CD14-positive monocyte (primary cell): ENCODE data around the gene PRICKLE1. TPM values are rescaled to one million over a fixed set of nuclear protein-coding genes. Genes with fewer than 3 reads are reported as not detected.
A peak's percentile ranks its signal among the peaks of the same experiment; 100 is the strongest.

Experiments
- DNase-seq, 3 donors: peaks; one replicate each; pipeline ENCODE4 v3.0.0-alpha.2; 2011 to 2022
- H2AFZ ChIP-seq: 2 replicates; pipeline ENCODE4 v1.6.0; 2012; ENCODE audit warnings: mild to moderate bottlenecking, low read depth, low read length, inconsistent platforms; ENCODE audit not compliant: insufficient read depth, poor library complexity, severe bottlenecking
- H3K27ac ChIP-seq, 2 donors: 1 replicate in 1 of 2; 2 replicates in 1 of 2; pipeline ENCODE4 v1.5.1; 2012 to 2013; ENCODE audit warnings: low read length in 2 of 2, control low read depth in 1 of 2, inconsistent platforms in 1 of 2, low read depth in 1 of 2, mild to moderate bottlenecking in 1 of 2
- H3K27me3 ChIP-seq, 2 donors: one replicate each; pipeline versions ENCODE4 v1.6.0 to v1.6.1; 2011 to 2013; ENCODE audit warnings: low read length in 2 of 2; ENCODE audit not compliant: control insufficient read depth in 2 of 2, insufficient read depth in 2 of 2
- H3K36me3 ChIP-seq, 2 donors: replicated peaks in 1 of 2; 1 replicate in 1 of 2; 2 replicates in 1 of 2; pipeline versions ENCODE4 v1.5.1 to v1.6.1; 2012 to 2013; ENCODE audit warnings: low read length in 2 of 2, control low read depth in 1 of 2, inconsistent platforms in 1 of 2, mild to moderate bottlenecking in 1 of 2; ENCODE audit not compliant: insufficient read depth in 2 of 2, control insufficient read depth in 1 of 2
- H3K4me1 ChIP-seq, 2 donors: 1 replicate in 1 of 2; 2 replicates in 1 of 2; pipeline versions ENCODE4 v1.5.1 to v1.6.1; 2012 to 2013; ENCODE audit warnings: low read length in 2 of 2, control low read depth in 1 of 2, inconsistent platforms in 1 of 2, mild to moderate bottlenecking in 1 of 2, moderate library complexity in 1 of 2; ENCODE audit not compliant: insufficient read depth in 2 of 2, control insufficient read depth in 1 of 2
- H3K4me2 ChIP-seq: replicated peaks from 2 replicates; pipeline ENCODE3; 2012; ENCODE audit warnings: low read length, moderate library complexity, mild to moderate bottlenecking; ENCODE audit not compliant: poor library complexity, severe bottlenecking; ENCODE audit errors: extremely low read depth
- H3K4me3 ChIP-seq, 3 experiments: fragments of 200-600 bp in 1 of 3; sonication (generic) in 1 of 3; replicated peaks in 1 of 3; 1 replicate in 2 of 3; 2 replicates in 1 of 3; pipeline ENCODE4 v1.5.1; 2011 to 2013; ENCODE audit warnings: low read length in 3 of 3, mild to moderate bottlenecking in 3 of 3, control low read depth in 2 of 3, low read depth in 2 of 3, inconsistent platforms in 1 of 3, moderate library complexity in 1 of 3
- H3K79me2 ChIP-seq: 2 replicates; pipeline ENCODE4 v1.6.0; 2012; ENCODE audit warnings: mild to moderate bottlenecking, control low read depth, inconsistent platforms, low read length, moderate library complexity; ENCODE audit not compliant: insufficient read depth
- H3K9ac ChIP-seq: 2 replicates; pipeline ENCODE4 v1.6.0; 2017; ENCODE audit warnings: low read length, mild to moderate bottlenecking; ENCODE audit not compliant: insufficient read depth, poor library complexity, severe bottlenecking
- H3K9me3 ChIP-seq, 2 donors: replicated peaks in 1 of 2; 1 replicate in 1 of 2; 2 replicates in 1 of 2; pipeline versions ENCODE4 v1.5.1 to v1.6.1; 2012 to 2013; ENCODE audit warnings: low read length in 2 of 2, control low read depth in 1 of 2; ENCODE audit not compliant: control insufficient read depth in 1 of 2, insufficient read depth in 1 of 2
- H4K20me1 ChIP-seq: 2 replicates; pipeline ENCODE4 v1.6.0; 2012; ENCODE audit warnings: mild to moderate bottlenecking, low read length, control low read depth, moderate library complexity; ENCODE audit not compliant: insufficient read depth
- H3K27ac Mint-ChIP-seq, 7 donors: one replicate each; pipeline ENCODE4 v1.8.0; 2020; ENCODE audit warnings: mild to moderate bottlenecking in 7 of 7, mixed read lengths in 7 of 7, moderate library complexity in 6 of 7, inconsistent platforms in 2 of 7
- H3K27me3 Mint-ChIP-seq, 3 donors: one replicate each; pipeline ENCODE4 v1.8.0; 2021 to 2022; ENCODE audit warnings: low read depth in 3 of 3, mild to moderate bottlenecking in 3 of 3, mixed read lengths in 3 of 3, moderate library complexity in 3 of 3, inconsistent platforms in 1 of 3
- H3K36me3 Mint-ChIP-seq, 2 donors: one replicate each; pipeline ENCODE4 v1.8.0; 2020; ENCODE audit warnings: mixed read lengths in 2 of 2, inconsistent platforms in 1 of 2, mild to moderate bottlenecking in 1 of 2
- H3K4me1 Mint-ChIP-seq: one replicate; pipeline ENCODE4 v1.8.0; 2020; ENCODE audit warnings: mild to moderate bottlenecking, mixed read lengths
- H3K4me3 Mint-ChIP-seq, 2 donors: one replicate each; pipeline ENCODE4 v1.8.0; 2020; ENCODE audit warnings: mild to moderate bottlenecking in 2 of 2, mixed read lengths in 2 of 2, moderate library complexity in 1 of 2
- H3K9me3 Mint-ChIP-seq, 7 donors: one replicate each; pipeline ENCODE4 v1.8.0; 2020 to 2022; ENCODE audit warnings: mixed read lengths in 7 of 7, mild to moderate bottlenecking in 6 of 7, moderate library complexity in 6 of 7, inconsistent platforms in 2 of 7
- CTCF ChIP-seq: fragments of 200-600 bp; IDR thresholded peaks from one replicate; pipeline ENCODE4 v1.8.0; 2022; ENCODE audit warnings: antibody characterized with exemption, mild to moderate bottlenecking
- WGBS: methylation state at CpG from one replicate; pipeline ENCODE4 v1.1.5; 2013; ENCODE audit warnings: missing lambda C conversion rate; ENCODE audit not compliant: insufficient coverage; 5-methylcytosine and 5-hydroxymethylcytosine counted together
- intact Hi-C, 2 donors: fragments of 100-400 bp; cut with micrococcal nuclease; formaldehyde crosslinking; loops; one replicate each; pipeline versions ENCODE4 v1.15.0 to v1.15.1; 2023
- polyA plus RNA-seq, 3 donors: library from polyadenylated mRNA; depleted of rRNA in 1 of 3; unstranded in 2 of 3; stranded (reverse) in 1 of 3; fragments of 300-500 nt in 2 of 3; fragments of >200 nt in 1 of 3; fragmentation: Illumina TruSeq in 2 of 3; gene quantifications; 1 replicate in 2 of 3; 2 replicates in 1 of 3; pipeline ENCODE4 v1.2.3, GENCODE V29; 2012 to 2021

Gene PRICKLE1
- polyA plus RNA-seq, 3 donors: 1.3 to 5.1 (median 2.6) TPM

GRCh38 chr12:42421844-42422779, 167.4 kb downstream of the PRICKLE1 start:
- Histone ChIP-seq H2AFZ (no peak overlapping the region), H3K4me1 (no peaks in the 10 kb centered on the region), H4K20me1 (no peaks in the 10 kb centered on the region), H3K36me3 (peaks cover 0 to 8% of the 10 kb centered on the region in 2 donors), H3K9me3 (no peaks in the 10 kb centered on the region), H3K9ac (no peak overlapping the region), H3K79me2 (no peaks in the 10 kb centered on the region), H3K4me3 (no peak overlapping the region), H3K27me3 (no peaks in the 10 kb centered on the region), H3K4me2 (no peak overlapping the region), H3K27ac (no peak overlapping the region)
- no peak for DNase-seq
- no CpG with 5 or more reads among the region's 3 CpGs for WGBS
- H3K27ac Mint-ChIP-seq: peak overlapping the region in 5 of 7 donors; percentile 7 to 69 (median 38)
- peaks cover 14% of the 10 kb centered on the region for H3K4me1 Mint-ChIP-seq
- no peaks in the 10 kb centered on the region for H3K9me3 Mint-ChIP-seq
- intact Hi-C loops: no loop called here
- peaks cover 0 to 1% (median 0%) of the 10 kb centered on the region in 3 donors for H3K27me3 Mint-ChIP-seq
- no peak for TF ChIP-seq CTCF
- no peak overlapping the region for H3K4me3 Mint-ChIP-seq
- H3K36me3 Mint-ChIP-seq: peaks cover 15 to 26% of the 10 kb centered on the region in 2 donors

DNA sequence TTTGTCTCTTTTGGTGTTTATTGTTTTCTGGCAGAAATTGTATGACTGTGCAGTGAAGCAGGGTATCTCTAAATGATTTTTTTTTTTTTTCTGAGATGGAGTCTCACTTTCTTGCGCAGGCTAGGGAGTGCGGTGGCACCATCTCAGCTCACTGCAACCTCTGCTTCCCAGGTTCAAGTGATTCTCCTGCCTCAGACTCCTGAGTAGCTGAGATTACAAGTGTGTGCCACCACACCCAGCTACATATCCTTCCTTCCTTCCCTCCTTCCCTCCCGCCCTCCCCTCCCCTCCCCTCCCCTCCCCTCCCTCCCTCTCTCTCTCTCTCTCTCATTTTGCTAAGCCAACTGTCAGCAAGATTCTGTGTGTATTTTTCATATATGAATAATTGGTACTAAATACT, 169.2 kb downstream of the PRICKLE1 start:
- no peak overlapping the region for H2AFZ ChIP-seq
- WGBS: no CpG with 5 or more reads among the region's 3 CpGs
- no peaks in the 10 kb centered on the region for H3K79me2 ChIP-seq
- Mint-ChIP-seq H3K27me3 (peaks cover 0 to 1% (median 0%) of the 10 kb centered on the region in 3 donors), H3K4me1 (peaks cover 7% of the 10 kb centered on the region), H3K4me3 (no peak overlapping the region), H3K9me3 (no peaks in the 10 kb centered on the region), H3K27ac (peak overlapping the region in 4 of 7 donors; percentile 0 to 84 (median 62)), H3K36me3 (peaks cover 21 to 26% of the 10 kb centered on the region in 2 donors)
- H3K4me2 ChIP-seq: no peak overlapping the region
- no peak for TF ChIP-seq CTCF
- no peaks in the 10 kb centered on the region for H3K9me3 ChIP-seq
- peaks cover 3 to 9% of the 10 kb centered on the region in 2 donors for H3K36me3 ChIP-seq
- H3K27ac ChIP-seq: no peak overlapping the region
- intact Hi-C loops: no loop called here
- H3K4me1 ChIP-seq: no peaks in the 10 kb centered on the region
- H3K27me3 ChIP-seq: no peaks in the 10 kb centered on the region
- H4K20me1 ChIP-seq: no peaks in the 10 kb centered on the region
- no peak overlapping the region for H3K9ac ChIP-seq
- no peak overlapping the region for H3K4me3 ChIP-seq
- no peak for DNase-seq
